Measurements from ENCODE around the gene NEK10. TPM values are rescaled to one million over a fixed set of nuclear protein-coding genes. Genes with fewer than 3 reads are reported as not detected.

NEK10 gene
- total and polyA plus RNA-seq, 12 donors, result 0.16 to 4.8 (median 0.65) TPM

DNA sequence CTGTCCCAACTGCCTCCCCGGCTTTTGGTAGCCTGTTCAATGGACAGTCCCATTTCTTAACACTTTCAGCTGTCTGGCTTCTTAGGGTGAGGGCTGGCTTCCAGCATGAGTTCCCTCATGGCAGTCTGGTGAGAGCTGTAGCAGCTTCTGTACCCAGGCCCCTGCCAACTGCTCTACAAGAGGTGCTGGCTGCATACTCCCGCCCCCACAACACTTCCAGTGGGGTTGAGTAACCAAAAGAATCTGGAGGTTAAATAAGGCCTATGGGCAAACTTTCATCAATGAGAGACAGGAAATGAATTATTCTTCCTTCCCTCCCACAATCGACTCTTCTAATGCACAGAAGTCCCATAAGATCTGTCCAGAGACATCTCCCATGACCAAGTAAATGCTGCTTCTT, 145.0 kb downstream of the NEK10 start:
- no peak overlapping the region for H3K4me3 ChIP-seq
- H3K4me1 ChIP-seq (replicated peaks in 1 of 2), result no peaks in the 10 kb centered on the region
- no peak overlapping the region for H3K27ac ChIP-seq
- H3K36me3 ChIP-seq (replicated peaks in 1 of 2), result no peaks in the 10 kb centered on the region
- no peak for DNase-seq
- no peak for TF ChIP-seq POLR2A (IDR thresholded peaks at IDR 0.05)
- WGBS, 4 donors, result 75 to 89% (median 81%) methylated on average over 3 of the region's 3 CpGs
- no peaks in the 10 kb centered on the region for H3K27me3 ChIP-seq
- H3K9me3 ChIP-seq (replicated peaks in 1 of 3), result no peaks in the 10 kb centered on the region
- intact Hi-C loops (cut with DNase I), result no loop called here

DNA sequence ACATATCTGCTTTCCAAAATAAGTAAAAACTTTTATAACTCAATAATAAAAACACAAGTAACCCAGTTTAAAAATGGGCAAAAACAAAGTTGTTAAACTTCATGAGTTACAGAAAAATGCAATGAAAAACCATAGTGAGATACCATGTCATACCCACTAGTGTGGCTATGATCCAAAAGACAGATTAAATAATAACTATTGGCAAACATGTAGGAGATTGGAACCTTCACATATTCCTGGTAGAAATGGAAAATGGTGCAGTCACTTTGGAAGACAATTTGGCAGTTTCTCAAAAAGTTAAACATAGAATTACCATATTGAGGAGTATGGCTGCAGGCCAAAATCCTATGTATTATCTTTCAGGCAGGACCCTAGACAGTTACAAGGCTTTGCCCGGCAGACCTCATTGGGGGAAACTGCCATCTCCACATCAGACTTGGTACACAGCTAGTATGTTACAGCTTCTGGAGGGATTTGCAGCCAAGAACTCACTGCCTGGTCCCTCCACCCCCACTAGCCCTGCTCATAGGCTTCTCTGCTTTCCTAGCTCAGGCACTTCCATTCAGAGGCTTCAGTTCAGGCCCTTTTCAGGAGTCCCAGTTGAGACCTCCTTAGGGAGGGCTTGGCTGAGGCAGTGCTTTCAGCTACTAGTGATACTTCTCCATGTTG, 147.8 kb downstream of the NEK10 start:
- no peaks in the 10 kb centered on the region for H3K4me1 ChIP-seq (replicated peaks in 1 of 2)
- no peaks in the 10 kb centered on the region for H3K36me3 ChIP-seq (replicated peaks in 1 of 2)
- no peaks in the 10 kb centered on the region for H3K27me3 ChIP-seq
- TF ChIP-seq POLR2A (IDR thresholded peaks at IDR 0.05), result no peak
- no peak for TF ChIP-seq CTCF (IDR thresholded peaks at IDR 0.05)
- H3K9me3 ChIP-seq (replicated peaks in 1 of 3), result no peaks in the 10 kb centered on the region
- H3K4me3 ChIP-seq, result no peak overlapping the region
- no peak overlapping the region for H3K27ac ChIP-seq
- DNase-seq, result no peak
- WGBS, 4 donors, result 78 to 89% (median 81%) methylated on average over 1 of the region's 1 CpG
- intact Hi-C loops (cut with DNase I), result no loop called here

- no peak for DNase-seq
- Histone ChIP-seq H3K9me3 (replicated peaks in 1 of 3) (no peaks in the 10 kb centered on the region), H3K27me3 (no peaks in the 10 kb centered on the region), H3K27ac (no peak overlapping the region), H3K4me3 (no peak overlapping the region), H3K36me3 (replicated peaks in 1 of 2) (no peaks in the 10 kb centered on the region), H3K4me1 (replicated peaks in 1 of 2) (no peaks in the 10 kb centered on the region)
- no peak for TF ChIP-seq CTCF (IDR thresholded peaks at IDR 0.05)
- TF ChIP-seq POLR2A (IDR thresholded peaks at IDR 0.05), result no peak
- intact Hi-C loops (cut with DNase I), result no loop called here
Measured at GRCh38 chr3:27220166-27220565, 149.0 kb downstream of the NEK10 start.

DNA sequence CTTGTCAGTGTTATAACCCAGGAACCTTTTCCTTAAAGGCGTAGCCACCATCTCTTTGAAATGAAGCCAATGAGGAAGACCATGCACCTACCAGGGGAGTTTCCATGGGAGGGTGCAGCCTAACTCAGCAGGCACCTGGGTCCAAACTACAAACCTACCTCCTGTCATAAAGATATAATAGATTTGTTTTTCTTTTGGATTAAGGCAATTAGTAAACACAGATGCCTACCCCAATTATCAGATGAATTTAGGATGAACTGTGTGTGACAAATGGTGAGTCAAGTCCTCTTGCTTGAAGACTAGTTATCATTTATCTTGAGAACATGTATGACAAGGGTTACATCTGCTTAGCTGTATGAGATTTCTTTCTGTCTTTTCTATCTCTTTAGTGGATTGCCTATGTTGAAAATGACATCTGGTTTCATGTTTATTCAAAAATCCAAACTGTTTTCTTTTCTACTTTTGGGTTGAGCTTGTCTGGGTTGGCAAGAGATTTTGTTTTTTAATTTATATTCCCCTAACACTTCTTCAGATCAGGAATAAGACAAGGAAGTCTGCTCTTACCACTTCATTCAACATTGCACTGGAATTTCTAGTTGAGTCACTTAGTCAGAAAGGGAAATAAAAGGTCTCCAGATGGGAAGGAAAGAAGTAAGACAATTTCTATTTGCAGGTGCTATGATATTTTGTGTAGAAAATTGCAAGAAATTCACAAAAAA, 149.9 kb downstream of the NEK10 start:
- TF ChIP-seq POLR2A (IDR thresholded peaks at IDR 0.05) (no peak), CTCF (IDR thresholded peaks at IDR 0.05) (no peak)
- Histone ChIP-seq H3K9me3 (replicated peaks in 1 of 3) (no peaks in the 10 kb centered on the region), H3K4me1 (replicated peaks in 1 of 2) (no peaks in the 10 kb centered on the region), H3K27me3 (no peaks in the 10 kb centered on the region), H3K27ac (no peak overlapping the region), H3K4me3 (no peak overlapping the region), H3K36me3 (replicated peaks in 1 of 2) (no peaks in the 10 kb centered on the region)
- intact Hi-C loops (cut with DNase I), result no loop called here
- no peak for DNase-seq
- WGBS, 4 donors, result 82 to 93% (median 87%) methylated on average over 1 of the region's 1 CpG

Data from adrenal gland (tissue), 12 donors.